Spleen (tissue), 7 donors: ENCODE measurements around the gene CRK.

Experiments used
- CTCF ChIP-seq, 11 experiments: fragments of 200-600 bp in 7 of 11; fragments of 450-650 bp in 4 of 11; sonication (generic) in 4 of 11; IDR thresholded peaks in 8 of 11; conservative IDR thresholded peaks in 3 of 11; 1 replicate in 7 of 11; 2 replicates in 4 of 11; pipeline versions ENCODE4 v1.4.0 to v1.8.0; 2016 to 2021; ENCODE audit warnings: antibody characterized with exemption in 11 of 11, inconsistent platforms in 4 of 11, mild to moderate bottlenecking in 1 of 11
- POLR2A ChIP-seq, 3 donors: fragments of 450-650 bp; IDR thresholded peaks; one replicate each; pipeline ENCODE4 v1.5.1; 2017; ENCODE audit warnings: antibody characterized with exemption in 3 of 3, mild to moderate bottlenecking in 1 of 3
- POLR2AphosphoS5 ChIP-seq, 3 donors: sonication (generic); formaldehyde crosslinking; IDR thresholded peaks; one replicate each; pipeline ENCODE4 v1.5.1; 2017; ENCODE audit warnings: antibody characterized with exemption in 3 of 3
- donor health status: DM: no; HTN: no; CAD: no; lungs with moderate emphysema.
- donor health status: DM: no; HTN: no; CAD: no.
- donor health status: DM: no; HTN: no; CAD: no.

- no peak for TF ChIP-seq CTCF (IDR thresholded peaks at IDR 0.05 in 8 of 11, conservative IDR thresholded peaks at IDR 0.05 in 3 of 11)
- no peak for TF ChIP-seq POLR2A (IDR thresholded peaks at IDR 0.05)
- no peak for TF ChIP-seq POLR2AphosphoS5 (IDR thresholded peaks at IDR 0.05)
Measured at GRCh38 chr17:1505586-1505985, 49.6 kb upstream of the CRK start.
